ENCODE measurements around the gene TUBB3.
"Not testable (repeated sequence)": the region's sequence is repeated elsewhere in the genome, so short reads cannot be mapped to it uniquely, and the experiment has no call there.

Gene TUBB3

GRCh38 chr16:89902980-89903379, 20.2 kb upstream of the TUBB3 start:
- DNase-seq (ENCODE audit: low read depth), result no peak

GRCh38 chr16:89903908-89904515, 19.1 kb upstream of the TUBB3 start:
- no peak for DNase-seq (ENCODE audit: low read depth)

- DNase-seq (ENCODE audit: low read depth), result no peak
These were observed 18.3 kb upstream of the TUBB3 start for GRCh38 chr16:89904606-89905510.

- no peak for DNase-seq (ENCODE audit: low read depth)
These were observed 17.5 kb upstream of the TUBB3 start for GRCh38 chr16:89905511-89906139.

GRCh38 chr16:89906140-89907025, 16.8 kb upstream of the TUBB3 start:
- DNase-seq (ENCODE audit: low read depth), result no peak

GRCh38 chr16:89907055-89907814, 15.9 kb upstream of the TUBB3 start:
- no peak for DNase-seq (ENCODE audit: low read depth)

- no peak for DNase-seq (ENCODE audit: low read depth)
These were observed 14.9 kb upstream of the TUBB3 start for GRCh38 chr16:89908236-89908635.

- no peak for DNase-seq (ENCODE audit: low read depth)
These were observed 13.1 kb upstream of the TUBB3 start for GRCh38 chr16:89909777-89910716.

- no peak for DNase-seq (ENCODE audit: low read depth)
These were observed 12.3 kb upstream of the TUBB3 start for GRCh38 chr16:89910717-89911354.

GRCh38 chr16:89911375-89911774, 11.8 kb upstream of the TUBB3 start:
- no peak for DNase-seq (ENCODE audit: low read depth)

GRCh38 chr16:89912143-89912542, 11.0 kb upstream of the TUBB3 start:
- no peak for DNase-seq (ENCODE audit: low read depth)

GRCh38 chr16:89912627-89913026, 10.5 kb upstream of the TUBB3 start:
- no peak for DNase-seq (ENCODE audit: low read depth)

- no peak for DNase-seq (ENCODE audit: low read depth)
These were observed 9.4 kb upstream of the TUBB3 start for GRCh38 chr16:89913408-89914387.

GRCh38 chr16:89914642-89915285, 8.4 kb upstream of the TUBB3 start:
- DNase-seq (ENCODE audit: low read depth), result not testable (repeated sequence)

GRCh38 chr16:89915303-89916232, 7.6 kb upstream of the TUBB3 start:
- no peak for DNase-seq (ENCODE audit: low read depth)

- peak; percentile 79 for DNase-seq (ENCODE audit: low read depth)
These were observed 5.2 kb upstream of the TUBB3 start for GRCh38 chr16:89917773-89918452.
